ENCODE results near the gene TAGAP. TPM values are rescaled to one million over a fixed set of nuclear protein-coding genes. Genes with fewer than 3 reads are reported as not detected.

The TAGAP gene
- total and polyA plus RNA-seq, 2 of the 8 experiments (the other 6 are each of a cell fraction or from before 2014, with no cell fraction given), result not detected

- H3K23me2 ChIP-seq (ENCODE audit: low read depth, low read length), result no peaks in the 10 kb centered on the region
- H3K36me3 ChIP-seq (ENCODE audit: control insufficient read depth in 2 of 4, insufficient read depth in 4 of 4, low read length in 3 of 4), result no peaks in the 10 kb centered on the region
- DNase-seq (ENCODE audit: low read depth in 1 of 2, low spot score in 2 of 2) (no peak), FAIRE-seq (no peak)
- H3K27ac ChIP-seq (ENCODE audit: low read depth, low read length), result no peak overlapping the region
- WGBS, 2 experiments (ENCODE audit: extremely low coverage in 1 of 2, insufficient coverage in 1 of 2, insufficient read length in 1 of 2, insufficient replicate concordance in 2 of 2, low coverage in 1 of 2, low lambda C conversion rate in 2 of 2, missing lambda C conversion rate in 1 of 2), result 81% methylated on average over 2 of the region's 2 CpGs; no CpG with 5 or more reads in 1 of the 2 experiments
- H3K4me3 ChIP-seq (ENCODE audit: extremely low read depth in 1 of 4, insufficient read depth in 2 of 4, low read depth in 3 of 4, low read length in 4 of 4), result no peak overlapping the region
- no peak overlapping the region for H3K23ac ChIP-seq (ENCODE audit: insufficient read length)
- H4K91ac ChIP-seq (replicated peaks; ENCODE audit: insufficient read length, low read length), result no peak overlapping the region
- H3K14ac ChIP-seq (ENCODE audit: insufficient read length), result no peak overlapping the region
- CTCF ChIA-PET (ENCODE audit: partially characterized antibody), result interaction anchor here (0.7 to 1.5 kb wide), 6 partner anchors 9 to 68 kb away, joined by 3 to 4 read pairs (median 3); no protein-coding TSS in a partner anchor
- H2BK120ac ChIP-seq (replicated peaks; ENCODE audit: low read depth, low read length), result no peak overlapping the region
- POLR2A ChIA-PET (ENCODE audit: partially characterized antibody), result no interaction called here
- no peaks in the 10 kb centered on the region for H3K79me2 ChIP-seq (ENCODE audit: control insufficient read depth in 1 of 2, insufficient read depth in 2 of 2, low read length in 2 of 2)
- H4K20me1 ChIP-seq (replicated peaks in 1 of 2; ENCODE audit: control insufficient read depth in 1 of 2, insufficient read depth in 2 of 2, low read length in 2 of 2), result no peaks in the 10 kb centered on the region
- no peaks in the 10 kb centered on the region for H3K27me3 ChIP-seq (replicated peaks in 1 of 4; ENCODE audit: control insufficient read depth in 3 of 4, extremely low read depth in 1 of 4, insufficient read depth in 3 of 4, low read length in 3 of 4)
- H2BK5ac ChIP-seq (ENCODE audit: low read depth, low read length), result no peak overlapping the region
- H3K56ac ChIP-seq (replicated peaks; ENCODE audit: insufficient read length, low read depth, low read length), result no peak overlapping the region
- H4K8ac ChIP-seq (ENCODE audit: extremely low read depth, insufficient read depth, low read length), result no peak overlapping the region
- H3K4me1 ChIP-seq (replicated peaks in 1 of 4; ENCODE audit: control insufficient read depth in 3 of 4, insufficient read depth in 4 of 4, low read length in 3 of 4), result no peaks in the 10 kb centered on the region
- no peak overlapping the region for H2AFZ ChIP-seq (ENCODE audit: low read length)
- H3K4ac ChIP-seq (replicated peaks; ENCODE audit: insufficient read length, low read depth, low read length), result no peak overlapping the region
- no peak overlapping the region for H2AK5ac ChIP-seq (ENCODE audit: low read depth, low read length)
- no peaks in the 10 kb centered on the region for H3K79me1 ChIP-seq (ENCODE audit: low read depth, low read length)
- no peak overlapping the region for H2BK15ac ChIP-seq (ENCODE audit: low read length)
- H3K18ac ChIP-seq (ENCODE audit: extremely low read depth, low read length), result no peak overlapping the region
- H2BK12ac ChIP-seq (ENCODE audit: low read depth, low read length), result no peak overlapping the region
- H3K9me3 ChIP-seq (ENCODE audit: insufficient read depth in 2 of 2, low read depth in 1 of 2, low read length in 1 of 2), result no peaks in the 10 kb centered on the region
- no peak overlapping the region for H2BK20ac ChIP-seq (ENCODE audit: low read length)
- H3K4me2 ChIP-seq (ENCODE audit: insufficient read depth in 1 of 2, low read depth in 2 of 2, low read length in 2 of 2), result no peak overlapping the region
- no peak overlapping the region for H3K9ac ChIP-seq (replicated peaks in 1 of 4; ENCODE audit: extremely low read depth in 1 of 4, low read depth in 3 of 4, low read length in 3 of 4)
- no peak overlapping the region for H4K5ac ChIP-seq (ENCODE audit: insufficient read length, low read depth, low read length)
- TF ChIP-seq TAF7 (optimal IDR thresholded peaks at IDR 0.05; ENCODE audit: borderline replicate concordance, low read depth, low read length) (no peak), CBX8 (IDR thresholded peaks at IDR 0.05; ENCODE audit: borderline replicate concordance, low read depth, low read length) (no peak), NANOG (IDR thresholded peaks at IDR 0.05; ENCODE audit: insufficient read depth, low read depth, low read length, poor library complexity, severe bottlenecking) (no peak), BRCA1 (IDR thresholded peaks at IDR 0.05; ENCODE audit: low read depth, low read length) (no peak), SIRT6 (IDR thresholded peaks at IDR 0.05; ENCODE audit: low read length) (no peak), TAF1 (IDR thresholded peaks at IDR 0.05; ENCODE audit: low read depth, low read length) (no peak), SRF (IDR thresholded peaks at IDR 0.05; ENCODE audit: low read depth, low read length) (no peak), CHD1 (IDR thresholded peaks at IDR 0.05; ENCODE audit: low read depth, low read length) (no peak), EP300 (IDR thresholded peaks at IDR 0.05; ENCODE audit: borderline replicate concordance in 1 of 2, low read depth in 2 of 2, low read length in 2 of 2) (no peak), CTBP2 (IDR thresholded peaks at IDR 0.05; ENCODE audit: borderline replicate concordance, insufficient read depth, insufficient read length, low read length) (no peak), PHF8 (conservative IDR thresholded peaks at IDR 0.05; ENCODE audit: low read depth, low read length) (no peak)
These were observed 11.6 kb upstream of the TAGAP start for GRCh38 chr6:159056432-159056831.
